ENCODE results near the gene PI3.
"Not testable (repeated sequence)": the region's sequence is repeated elsewhere in the genome, so short reads cannot be mapped to it uniquely, and the experiment has no call there.

The PI3 gene

DNA sequence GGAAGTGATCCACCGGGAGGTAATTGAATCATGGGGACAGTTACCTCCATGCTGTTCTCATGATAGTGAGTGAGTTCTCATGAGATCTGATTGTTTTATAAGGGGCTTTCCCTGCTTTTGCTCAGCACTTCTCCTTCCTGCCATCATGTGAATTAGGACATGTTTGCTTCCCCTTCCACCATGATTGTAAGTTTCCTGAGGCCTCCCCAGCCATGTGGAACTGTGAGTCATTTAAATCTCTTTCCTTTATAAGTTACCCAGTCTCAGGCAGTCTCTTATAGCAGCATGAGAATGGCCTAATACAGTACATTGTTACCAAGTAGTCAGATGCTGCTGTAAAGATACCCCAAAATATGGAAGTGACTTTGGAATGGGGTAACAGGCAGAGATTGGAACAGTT is 19.9 kb upstream of the PI3 start:
- H3K9ac ChIP-seq (ENCODE audit: low read depth, low read length); H3K27me3 ChIP-seq (ENCODE audit: control insufficient read depth, insufficient read depth, low read length); H3K9me3 ChIP-seq (ENCODE audit: control insufficient read depth, insufficient read depth, low read length); H3K4me3 ChIP-seq (ENCODE audit: low read depth, low read length); H3K4me1 ChIP-seq (ENCODE audit: control insufficient read depth, insufficient read depth, low read length); H3K36me3 ChIP-seq (ENCODE audit: control insufficient read depth, insufficient read depth, low read length): not testable (repeated sequence)

DNA sequence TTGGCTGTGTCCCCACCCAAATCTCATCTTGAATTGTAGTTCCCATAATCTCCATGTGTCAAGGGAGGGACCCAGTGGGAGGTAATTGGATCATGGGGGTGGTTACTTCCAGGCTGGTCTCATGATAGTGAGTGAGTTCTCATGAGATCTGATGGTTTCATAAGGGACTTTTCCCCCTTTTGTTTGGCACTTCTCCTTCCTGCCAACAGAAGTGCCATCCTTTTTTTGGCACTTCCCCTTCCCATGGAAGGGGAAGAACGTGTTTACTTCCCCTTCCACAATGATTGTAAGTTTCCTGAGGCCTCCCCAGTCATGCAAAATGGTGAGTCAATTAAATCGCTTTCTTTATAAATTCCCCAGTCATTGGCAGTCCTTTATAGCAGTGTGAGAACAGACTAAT is 18.0 kb upstream of the PI3 start:
- Histone ChIP-seq H3K9ac (ENCODE audit: low read depth, low read length) (no peak overlapping the region), H3K9me3 (ENCODE audit: control insufficient read depth, insufficient read depth, low read length) (no peaks in the 10 kb centered on the region), H3K36me3 (ENCODE audit: control insufficient read depth, insufficient read depth, low read length) (no peaks in the 10 kb centered on the region), H3K4me1 (ENCODE audit: control insufficient read depth, insufficient read depth, low read length) (no peaks in the 10 kb centered on the region), H3K4me3 (ENCODE audit: low read depth, low read length) (no peak overlapping the region), H3K27me3 (ENCODE audit: control insufficient read depth, insufficient read depth, low read length) (no peaks in the 10 kb centered on the region)

DNA sequence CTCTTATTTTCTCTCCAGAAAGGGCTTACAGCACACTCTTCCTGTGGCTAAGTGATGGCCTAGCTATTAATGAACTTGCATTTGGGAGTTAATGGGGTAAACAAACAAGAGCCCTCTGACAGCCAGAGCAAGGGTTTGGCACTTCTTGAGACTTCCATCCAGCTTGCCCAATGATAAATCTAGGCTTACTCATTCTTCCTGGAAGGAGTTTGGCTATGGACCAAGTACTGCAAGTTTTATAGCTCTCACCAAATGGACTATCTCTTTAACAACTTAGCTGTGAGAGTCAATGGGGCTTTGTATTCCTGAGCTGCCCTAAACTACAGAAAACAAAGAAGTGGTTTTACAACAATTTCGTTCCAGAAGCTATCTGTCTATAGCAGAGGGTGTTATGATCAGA is 16.7 kb upstream of the PI3 start:
- Histone ChIP-seq H3K27me3 (ENCODE audit: control insufficient read depth, insufficient read depth, low read length) (no peaks in the 10 kb centered on the region), H3K9ac (ENCODE audit: low read depth, low read length) (no peak overlapping the region), H3K36me3 (ENCODE audit: control insufficient read depth, insufficient read depth, low read length) (no peaks in the 10 kb centered on the region), H3K4me3 (ENCODE audit: low read depth, low read length) (no peak overlapping the region), H3K9me3 (ENCODE audit: control insufficient read depth, insufficient read depth, low read length) (no peaks in the 10 kb centered on the region), H3K4me1 (ENCODE audit: control insufficient read depth, insufficient read depth, low read length) (no peaks in the 10 kb centered on the region)

- Histone ChIP-seq H3K9me3 (ENCODE audit: control insufficient read depth, insufficient read depth, low read length) (no peaks in the 10 kb centered on the region), H3K9ac (ENCODE audit: low read depth, low read length) (no peak overlapping the region), H3K4me3 (ENCODE audit: low read depth, low read length) (no peak overlapping the region), H3K4me1 (ENCODE audit: control insufficient read depth, insufficient read depth, low read length) (no peaks in the 10 kb centered on the region), H3K27me3 (ENCODE audit: control insufficient read depth, insufficient read depth, low read length) (no peaks in the 10 kb centered on the region), H3K36me3 (ENCODE audit: control insufficient read depth, insufficient read depth, low read length) (no peaks in the 10 kb centered on the region)
Measured at GRCh38 chr20:45163083-45163803, 11.5 kb upstream of the PI3 start.

- H3K27me3 ChIP-seq (ENCODE audit: control insufficient read depth, insufficient read depth, low read length), result no peaks in the 10 kb centered on the region
Measured at GRCh38 chr20:45164906-45165305, 9.8 kb upstream of the PI3 start.

GRCh38 chr20:45173522-45173921 is 1.2 kb upstream of the PI3 start:
- no peaks in the 10 kb centered on the region for H3K9me3 ChIP-seq (ENCODE audit: control insufficient read depth, insufficient read depth, low read length)
- no peak overlapping the region for H3K4me3 ChIP-seq (ENCODE audit: low read depth, low read length)
- H3K36me3 ChIP-seq (ENCODE audit: control insufficient read depth, insufficient read depth, low read length), result no peaks in the 10 kb centered on the region
- peaks cover 3% of the 10 kb centered on the region for H3K27me3 ChIP-seq (ENCODE audit: control insufficient read depth, insufficient read depth, low read length)
- peaks cover 3% of the 10 kb centered on the region for H3K4me1 ChIP-seq (ENCODE audit: control insufficient read depth, insufficient read depth, low read length)
- no peak overlapping the region for H3K9ac ChIP-seq (ENCODE audit: low read depth, low read length)

More at GRCh38 chr20:45164906-45165305, 9.8 kb upstream of the PI3 start:
- Histone ChIP-seq H3K9ac (ENCODE audit: low read depth, low read length) (no peak overlapping the region), H3K4me3 (ENCODE audit: low read depth, low read length) (no peak overlapping the region), H3K9me3 (ENCODE audit: control insufficient read depth, insufficient read depth, low read length) (no peaks in the 10 kb centered on the region), H3K4me1 (ENCODE audit: control insufficient read depth, insufficient read depth, low read length) (no peaks in the 10 kb centered on the region), H3K36me3 (ENCODE audit: control insufficient read depth, insufficient read depth, low read length) (no peaks in the 10 kb centered on the region)

GRCh38 chr20:45176526-45177267 is 2.0 kb downstream of the PI3 start:
- Histone ChIP-seq H3K4me3 (ENCODE audit: low read depth, low read length) (no peak overlapping the region), H3K27me3 (ENCODE audit: control insufficient read depth, insufficient read depth, low read length) (peaks cover 3% of the 10 kb centered on the region), H3K9ac (ENCODE audit: low read depth, low read length) (no peak overlapping the region), H3K36me3 (ENCODE audit: control insufficient read depth, insufficient read depth, low read length) (no peaks in the 10 kb centered on the region), H3K9me3 (ENCODE audit: control insufficient read depth, insufficient read depth, low read length) (no peaks in the 10 kb centered on the region), H3K4me1 (ENCODE audit: control insufficient read depth, insufficient read depth, low read length) (peaks cover 3% of the 10 kb centered on the region)

- H3K9ac ChIP-seq (ENCODE audit: low read depth, low read length), result no peak overlapping the region
- H3K9me3 ChIP-seq (ENCODE audit: control insufficient read depth, insufficient read depth, low read length), result no peaks in the 10 kb centered on the region
- peaks cover 3% of the 10 kb centered on the region for H3K4me1 ChIP-seq (ENCODE audit: control insufficient read depth, insufficient read depth, low read length)
- H3K27me3 ChIP-seq (ENCODE audit: control insufficient read depth, insufficient read depth, low read length), result no peaks in the 10 kb centered on the region
- no peaks in the 10 kb centered on the region for H3K36me3 ChIP-seq (ENCODE audit: control insufficient read depth, insufficient read depth, low read length)
- H3K4me3 ChIP-seq (ENCODE audit: low read depth, low read length), result no peak overlapping the region
Measured at GRCh38 chr20:45179166-45179565, 4.5 kb downstream of the PI3 start.

GRCh38 chr20:45181639-45182038 is 6.9 kb downstream of the PI3 start:
- H3K27me3 ChIP-seq (ENCODE audit: control insufficient read depth, insufficient read depth, low read length), result no peaks in the 10 kb centered on the region
- peaks cover under 1% of the 10 kb centered on the region for H3K4me1 ChIP-seq (ENCODE audit: control insufficient read depth, insufficient read depth, low read length)
- no peaks in the 10 kb centered on the region for H3K9me3 ChIP-seq (ENCODE audit: control insufficient read depth, insufficient read depth, low read length)
- no peak overlapping the region for H3K9ac ChIP-seq (ENCODE audit: low read depth, low read length)
- no peaks in the 10 kb centered on the region for H3K36me3 ChIP-seq (ENCODE audit: control insufficient read depth, insufficient read depth, low read length)
- no peak overlapping the region for H3K4me3 ChIP-seq (ENCODE audit: low read depth, low read length)

GRCh38 chr20:45183084-45183483 is 8.4 kb downstream of the PI3 start:
- Histone ChIP-seq H3K4me3 (ENCODE audit: low read depth, low read length) (no peak overlapping the region), H3K4me1 (ENCODE audit: control insufficient read depth, insufficient read depth, low read length) (no peaks in the 10 kb centered on the region), H3K36me3 (ENCODE audit: control insufficient read depth, insufficient read depth, low read length) (no peaks in the 10 kb centered on the region), H3K9me3 (ENCODE audit: control insufficient read depth, insufficient read depth, low read length) (no peaks in the 10 kb centered on the region), H3K27me3 (ENCODE audit: control insufficient read depth, insufficient read depth, low read length) (no peaks in the 10 kb centered on the region), H3K9ac (ENCODE audit: low read depth, low read length) (no peak overlapping the region)

GRCh38 chr20:45187693-45188092 is 13.0 kb downstream of the PI3 start:
- no peaks in the 10 kb centered on the region for H3K27me3 ChIP-seq (ENCODE audit: control insufficient read depth, insufficient read depth, low read length)
- H3K4me1 ChIP-seq (ENCODE audit: control insufficient read depth, insufficient read depth, low read length), result no peaks in the 10 kb centered on the region
- H3K9me3 ChIP-seq (ENCODE audit: control insufficient read depth, insufficient read depth, low read length), result no peaks in the 10 kb centered on the region
- no peak overlapping the region for H3K4me3 ChIP-seq (ENCODE audit: low read depth, low read length)
- H3K36me3 ChIP-seq (ENCODE audit: control insufficient read depth, insufficient read depth, low read length), result no peaks in the 10 kb centered on the region
- no peak overlapping the region for H3K9ac ChIP-seq (ENCODE audit: low read depth, low read length)

- Histone ChIP-seq H3K9me3 (ENCODE audit: control insufficient read depth, insufficient read depth, low read length) (no peaks in the 10 kb centered on the region), H3K4me1 (ENCODE audit: control insufficient read depth, insufficient read depth, low read length) (no peaks in the 10 kb centered on the region), H3K9ac (ENCODE audit: low read depth, low read length) (no peak overlapping the region), H3K36me3 (ENCODE audit: control insufficient read depth, insufficient read depth, low read length) (no peaks in the 10 kb centered on the region), H3K27me3 (ENCODE audit: control insufficient read depth, insufficient read depth, low read length) (no peaks in the 10 kb centered on the region), H3K4me3 (ENCODE audit: low read depth, low read length) (no peak overlapping the region)
Measured at GRCh38 chr20:45189067-45189609, 14.4 kb downstream of the PI3 start.

Measured in iPS-15b (cell line).